ENCODE data around the gene DNAH1.

Gene DNAH1

DNA sequence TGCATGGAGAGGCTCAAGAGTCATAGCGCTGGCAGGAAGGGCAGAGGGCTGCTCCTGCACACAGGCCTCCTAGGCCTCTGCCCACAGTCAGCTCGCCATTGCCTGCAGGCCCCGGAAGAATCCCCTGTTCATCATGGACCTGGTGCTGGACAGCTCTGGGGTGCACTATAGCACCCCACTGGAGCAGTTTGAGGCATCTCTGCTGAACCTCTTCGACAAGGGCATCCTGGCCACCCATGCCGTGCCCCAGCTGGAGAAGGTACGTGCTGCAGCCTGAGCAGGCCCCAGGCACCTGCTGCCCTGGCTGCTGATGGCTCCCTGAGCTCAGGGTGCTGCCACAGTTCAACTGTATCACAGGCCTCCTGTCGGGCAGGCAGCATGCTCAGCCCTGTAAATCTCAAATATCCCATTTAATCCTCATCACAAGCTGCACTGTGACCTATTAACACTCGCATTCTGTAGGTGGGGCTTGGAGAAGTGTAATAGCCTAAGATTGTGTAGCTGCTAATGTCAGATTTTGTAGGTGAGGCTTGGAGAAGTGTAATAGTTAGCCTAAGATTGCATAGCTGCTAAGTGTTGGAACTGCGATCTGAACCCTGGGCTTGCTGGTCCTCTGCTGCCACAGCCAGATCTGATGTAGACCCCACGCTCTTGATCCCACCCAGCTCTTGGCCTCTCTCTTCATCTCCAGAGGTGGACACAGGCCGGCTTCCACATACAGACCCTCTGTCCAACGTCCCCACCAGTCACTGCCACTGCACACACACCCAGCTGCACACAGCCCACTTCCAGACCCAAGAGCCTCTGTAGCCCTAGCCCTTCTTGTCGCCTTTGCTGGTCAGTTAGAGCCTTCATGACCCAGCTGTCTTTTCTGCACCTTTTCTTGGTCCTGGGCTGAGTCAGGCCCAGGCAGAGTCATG, 31.9 kb downstream of the DNAH1 start:
- H2AFZ ChIP-seq (ENCODE audit: low read depth, low read length) = no peak overlapping the region
- no peak for DNase-seq
- H3K23ac ChIP-seq (ENCODE audit: low read length in 2 of 2) = no peak overlapping the region
- no peak overlapping the region for H3K9ac ChIP-seq (ENCODE audit: low read length)
- no peak overlapping the region for H3K4me2 ChIP-seq (ENCODE audit: low read length, poor library complexity, severe bottlenecking)
- H4K91ac ChIP-seq (ENCODE audit: low read length) = no peak overlapping the region
- H2BK120ac ChIP-seq (ENCODE audit: low read depth, low read length) = no peak overlapping the region
- no peak overlapping the region for H3K4me3 ChIP-seq (ENCODE audit: insufficient read depth in 1 of 2, low read depth in 1 of 2, low read length in 2 of 2)
- H3K36me3 ChIP-seq (ENCODE audit: control insufficient read depth in 1 of 2, insufficient read depth in 2 of 2, low read depth in 1 of 2, low read length in 2 of 2) = peaks cover 27 to 64% of the 10 kb centered on the region in 2 experiments
- WGBS = 90% methylated on average over 12 of the region's 13 CpGs
- H3K4me1 ChIP-seq (ENCODE audit: control insufficient read depth, insufficient read depth, low read depth, low read length) = peaks cover 3% of the 10 kb centered on the region
- H4K8ac ChIP-seq (ENCODE audit: low read length) = no peak overlapping the region
- H2AK5ac ChIP-seq (ENCODE audit: low read length, severe bottlenecking) = no peak overlapping the region
- no peak overlapping the region for H3K27ac ChIP-seq (ENCODE audit: low read length, poor library complexity, severe bottlenecking)
- peak overlapping the region in 1 of 2 experiments; percentile 13 for H3K18ac ChIP-seq (ENCODE audit: low read depth in 1 of 2, low read length in 2 of 2)
- H3K14ac ChIP-seq (ENCODE audit: low read length in 2 of 2) = no peak overlapping the region
- H3K9me3 ChIP-seq (ENCODE audit: control insufficient read depth, low read length) = no peaks in the 10 kb centered on the region
- no peak overlapping the region for H2BK12ac ChIP-seq (ENCODE audit: low read length in 2 of 2)
- H3K79me1 ChIP-seq (replicated peaks; ENCODE audit: low read length, poor library complexity, severe bottlenecking) = no peaks in the 10 kb centered on the region
- no peaks in the 10 kb centered on the region for H3K27me3 ChIP-seq (ENCODE audit: control insufficient read depth in 1 of 2, insufficient read depth in 1 of 2, low read length in 2 of 2)
- H2BK15ac ChIP-seq (ENCODE audit: low read depth, poor library complexity, severe bottlenecking) = no peak overlapping the region
- H3K4ac ChIP-seq (ENCODE audit: low read depth in 1 of 2, low read length in 2 of 2) = no peak overlapping the region
- no peak overlapping the region for H2BK5ac ChIP-seq (ENCODE audit: low read depth, low read length, poor library complexity, severe bottlenecking)

DNA sequence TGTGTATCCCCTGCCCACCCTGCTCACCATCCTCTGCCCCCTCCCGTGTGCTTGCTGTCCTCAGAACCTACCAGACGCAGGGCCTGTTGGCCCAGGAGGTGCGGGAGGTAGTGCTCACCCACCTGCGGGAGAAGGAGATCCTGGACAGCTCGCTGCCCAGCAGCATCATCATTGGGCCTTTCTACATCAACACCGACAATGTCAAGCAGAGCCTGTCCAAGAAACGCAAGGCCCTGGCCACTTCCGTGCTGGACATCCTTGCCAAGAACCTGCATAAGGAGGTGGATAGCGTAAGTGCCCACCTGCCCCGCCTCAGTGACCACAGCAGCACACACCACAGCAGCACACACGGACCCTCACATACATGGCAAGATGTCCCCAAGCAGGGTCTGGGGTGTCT, 33.0 kb downstream of the DNAH1 start:
- H2AFZ ChIP-seq (ENCODE audit: low read depth, low read length) = no peak overlapping the region
- H3K4me3 ChIP-seq (ENCODE audit: insufficient read depth in 1 of 2, low read depth in 1 of 2, low read length in 2 of 2) = no peak overlapping the region
- no peak overlapping the region for H3K4ac ChIP-seq (ENCODE audit: low read depth in 1 of 2, low read length in 2 of 2)
- H3K23ac ChIP-seq (ENCODE audit: low read length in 2 of 2) = no peak overlapping the region
- peaks cover 3% of the 10 kb centered on the region for H3K4me1 ChIP-seq (ENCODE audit: control insufficient read depth, insufficient read depth, low read depth, low read length)
- no peaks in the 10 kb centered on the region for H3K79me1 ChIP-seq (replicated peaks; ENCODE audit: low read length, poor library complexity, severe bottlenecking)
- H3K9me3 ChIP-seq (ENCODE audit: control insufficient read depth, low read length) = no peaks in the 10 kb centered on the region
- no peak overlapping the region for H2BK120ac ChIP-seq (ENCODE audit: low read depth, low read length)
- H3K36me3 ChIP-seq (ENCODE audit: control insufficient read depth in 1 of 2, insufficient read depth in 2 of 2, low read depth in 1 of 2, low read length in 2 of 2) = peaks cover 38 to 64% of the 10 kb centered on the region in 2 experiments
- H3K4me2 ChIP-seq (ENCODE audit: low read length, poor library complexity, severe bottlenecking) = no peak overlapping the region
- no peak overlapping the region for H2BK12ac ChIP-seq (ENCODE audit: low read length in 2 of 2)
- no peak overlapping the region for H2BK5ac ChIP-seq (ENCODE audit: low read depth, low read length, poor library complexity, severe bottlenecking)
- no peaks in the 10 kb centered on the region for H3K27me3 ChIP-seq (ENCODE audit: control insufficient read depth in 1 of 2, insufficient read depth in 1 of 2, low read length in 2 of 2)
- no peak overlapping the region for H3K18ac ChIP-seq (ENCODE audit: low read depth in 1 of 2, low read length in 2 of 2)
- no peak for DNase-seq
- H3K14ac ChIP-seq (ENCODE audit: low read length in 2 of 2) = no peak overlapping the region
- no peak overlapping the region for H2AK5ac ChIP-seq (ENCODE audit: low read length, severe bottlenecking)
- WGBS = 94% methylated on average over 11 of the region's 11 CpGs
- H3K9ac ChIP-seq (ENCODE audit: low read length) = no peak overlapping the region
- H2BK15ac ChIP-seq (ENCODE audit: low read depth, poor library complexity, severe bottlenecking) = no peak overlapping the region
- no peak overlapping the region for H4K8ac ChIP-seq (ENCODE audit: low read length)
- H4K91ac ChIP-seq (ENCODE audit: low read length) = no peak overlapping the region
- no peak overlapping the region for H3K27ac ChIP-seq (ENCODE audit: low read length, poor library complexity, severe bottlenecking)

DNA sequence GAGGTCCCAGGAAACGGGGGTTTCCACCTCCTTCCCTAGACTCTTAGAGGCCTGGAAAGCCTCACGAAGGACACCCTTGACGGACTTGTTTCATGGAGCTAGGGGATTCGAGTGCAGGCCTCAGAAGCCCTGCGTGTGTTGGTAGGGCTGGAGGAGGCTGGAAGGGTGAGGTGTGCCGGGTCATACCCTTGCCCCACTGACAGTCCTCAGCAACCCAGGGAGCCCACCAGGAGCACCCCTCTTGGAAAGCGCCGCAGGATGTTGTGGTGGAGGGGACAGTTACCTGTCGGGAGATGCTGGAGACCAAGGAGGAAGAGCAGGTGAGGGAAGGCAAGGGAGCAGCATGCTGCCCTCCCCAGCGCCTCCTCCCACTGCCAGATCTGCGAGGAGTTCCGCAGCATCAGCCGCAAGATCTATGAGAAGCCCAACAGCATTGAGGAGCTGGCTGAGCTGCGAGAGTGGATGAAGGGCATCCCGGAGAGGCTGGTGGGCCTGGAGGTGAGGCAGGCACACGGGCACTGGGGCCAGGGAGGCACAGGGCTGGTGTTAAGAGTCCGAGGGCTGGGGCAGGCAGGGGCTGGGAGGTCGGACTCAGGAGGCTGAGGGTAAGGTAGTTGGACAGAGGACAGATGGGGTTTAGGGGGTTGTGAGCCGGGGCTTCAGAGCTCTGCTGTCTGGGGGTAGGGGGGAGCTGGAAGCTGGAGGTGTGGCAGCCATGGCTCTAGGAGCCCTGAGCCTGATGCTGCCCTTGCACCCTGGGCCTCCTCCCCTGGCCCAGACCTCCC, 33.7 kb downstream of the DNAH1 start:
- H2AFZ ChIP-seq (ENCODE audit: low read depth, low read length) = no peak overlapping the region
- H3K9me3 ChIP-seq (ENCODE audit: control insufficient read depth, low read length) = no peaks in the 10 kb centered on the region
- no peak overlapping the region for H4K8ac ChIP-seq (ENCODE audit: low read length)
- H2BK15ac ChIP-seq (ENCODE audit: low read depth, poor library complexity, severe bottlenecking) = no peak overlapping the region
- H3K18ac ChIP-seq (ENCODE audit: low read depth in 1 of 2, low read length in 2 of 2) = no peak overlapping the region
- no peak overlapping the region for H3K4me2 ChIP-seq (ENCODE audit: low read length, poor library complexity, severe bottlenecking)
- no peak overlapping the region for H4K91ac ChIP-seq (ENCODE audit: low read length)
- H2AK5ac ChIP-seq (ENCODE audit: low read length, severe bottlenecking) = no peak overlapping the region
- peaks cover 38 to 64% of the 10 kb centered on the region in 2 experiments for H3K36me3 ChIP-seq (ENCODE audit: control insufficient read depth in 1 of 2, insufficient read depth in 2 of 2, low read depth in 1 of 2, low read length in 2 of 2)
- no peak overlapping the region for H3K14ac ChIP-seq (ENCODE audit: low read length in 2 of 2)
- H3K4ac ChIP-seq (ENCODE audit: low read depth in 1 of 2, low read length in 2 of 2) = no peak overlapping the region
- no peak overlapping the region for H3K23ac ChIP-seq (ENCODE audit: low read length in 2 of 2)
- peaks cover 3% of the 10 kb centered on the region for H3K4me1 ChIP-seq (ENCODE audit: control insufficient read depth, insufficient read depth, low read depth, low read length)
- H3K27me3 ChIP-seq (ENCODE audit: control insufficient read depth in 1 of 2, insufficient read depth in 1 of 2, low read length in 2 of 2) = no peaks in the 10 kb centered on the region
- no peak overlapping the region for H2BK5ac ChIP-seq (ENCODE audit: low read depth, low read length, poor library complexity, severe bottlenecking)
- no peak overlapping the region for H2BK120ac ChIP-seq (ENCODE audit: low read depth, low read length)
- no peaks in the 10 kb centered on the region for H3K79me1 ChIP-seq (replicated peaks; ENCODE audit: low read length, poor library complexity, severe bottlenecking)
- H3K4me3 ChIP-seq (ENCODE audit: insufficient read depth in 1 of 2, low read depth in 1 of 2, low read length in 2 of 2) = no peak overlapping the region
- H2BK12ac ChIP-seq (ENCODE audit: low read length in 2 of 2) = no peak overlapping the region
- H3K27ac ChIP-seq (ENCODE audit: low read length, poor library complexity, severe bottlenecking) = no peak overlapping the region
- H3K9ac ChIP-seq (ENCODE audit: low read length) = no peak overlapping the region
- DNase-seq = no peak
- WGBS = 91% methylated on average over 17 of the region's 19 CpGs

DNA sequence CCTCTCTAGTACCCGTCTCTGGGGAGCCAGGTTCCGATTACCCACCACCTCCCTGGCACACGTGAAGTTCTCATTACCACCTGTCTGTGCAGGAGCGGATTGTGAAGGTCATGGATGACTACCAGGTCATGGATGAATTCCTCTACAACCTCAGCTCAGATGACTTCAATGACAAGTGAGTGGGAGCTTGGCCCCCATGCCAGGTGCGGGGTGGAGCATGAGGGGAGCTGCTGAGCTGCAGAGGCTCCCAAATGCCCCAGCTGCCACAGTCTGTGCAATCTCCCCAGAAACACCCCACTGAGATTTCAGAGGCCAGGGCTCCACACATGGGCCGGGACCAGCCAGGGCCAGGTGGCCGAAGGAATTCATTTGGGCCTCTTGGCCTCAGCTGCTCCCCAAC, 34.3 kb downstream of the DNAH1 start:
- Histone ChIP-seq H4K8ac (ENCODE audit: low read length) (no peak overlapping the region), H3K36me3 (ENCODE audit: control insufficient read depth in 1 of 2, insufficient read depth in 2 of 2, low read depth in 1 of 2, low read length in 2 of 2) (peaks cover 42 to 64% of the 10 kb centered on the region in 2 experiments), H2BK15ac (ENCODE audit: low read depth, poor library complexity, severe bottlenecking) (no peak overlapping the region), H3K4me2 (ENCODE audit: low read length, poor library complexity, severe bottlenecking) (no peak overlapping the region), H3K4ac (ENCODE audit: low read depth in 1 of 2, low read length in 2 of 2) (no peak overlapping the region), H3K4me3 (ENCODE audit: insufficient read depth in 1 of 2, low read depth in 1 of 2, low read length in 2 of 2) (no peak overlapping the region), H3K9me3 (ENCODE audit: control insufficient read depth, low read length) (no peaks in the 10 kb centered on the region), H2AFZ (ENCODE audit: low read depth, low read length) (no peak overlapping the region), H3K79me1 (replicated peaks; ENCODE audit: low read length, poor library complexity, severe bottlenecking) (no peaks in the 10 kb centered on the region), H3K9ac (ENCODE audit: low read length) (no peak overlapping the region), H4K91ac (ENCODE audit: low read length) (no peak overlapping the region), H3K18ac (ENCODE audit: low read depth in 1 of 2, low read length in 2 of 2) (no peak overlapping the region), H3K27ac (ENCODE audit: low read length, poor library complexity, severe bottlenecking) (no peak overlapping the region), H3K23ac (ENCODE audit: low read length in 2 of 2) (no peak overlapping the region), H2BK120ac (ENCODE audit: low read depth, low read length) (no peak overlapping the region), H2BK12ac (ENCODE audit: low read length in 2 of 2) (no peak overlapping the region), H3K4me1 (ENCODE audit: control insufficient read depth, insufficient read depth, low read depth, low read length) (peaks cover 3% of the 10 kb centered on the region), H2BK5ac (ENCODE audit: low read depth, low read length, poor library complexity, severe bottlenecking) (no peak overlapping the region), H3K27me3 (ENCODE audit: control insufficient read depth in 1 of 2, insufficient read depth in 1 of 2, low read length in 2 of 2) (no peaks in the 10 kb centered on the region), H3K14ac (ENCODE audit: low read length in 2 of 2) (no peak overlapping the region), H2AK5ac (ENCODE audit: low read length, severe bottlenecking) (no peak overlapping the region)
- DNase-seq = no peak
- WGBS = 97% methylated on average over 6 of the region's 7 CpGs

Data from mesenchymal stem cell (in vitro differentiated cells and primary cell).